C4-2B (cell line): Measurements from ENCODE around the gene USP30.

Experiments used
- CTCF ChIP-seq: fragments of 450-650 bp; conservative IDR thresholded peaks from 2 replicates; pipeline ENCODE4 v1.5.1; 2017; ENCODE audit warnings: mild to moderate bottlenecking
- ZFX ChIP-seq: fragments of 450-650 bp; IDR thresholded peaks from 2 replicates; pipeline ENCODE4 v1.6.1; 2017

- no peak for TF ChIP-seq CTCF
- TF ChIP-seq ZFX: no peak
These were observed 321 bp upstream of the USP30 start for GRCh38 chr12:109052097-109052413.
